Panc1 (cell line): ENCODE measurements around the gene KCNMA1.

Experiments
- CTCF ChIP-seq: fragments of 450-650 bp; IDR thresholded peaks from 2 replicates; pipeline ENCODE4 v1.5.1; 2017; ENCODE audit warnings: mild to moderate bottlenecking
- SIN3A ChIP-seq: IDR thresholded peaks from 2 replicates; pipeline ENCODE4 v1.6.1; 2012; ENCODE audit warnings: low read depth, mild to moderate bottlenecking, low read length, moderate library complexity, borderline replicate concordance; ENCODE audit not compliant: insufficient read depth
- TCF7L2 ChIP-seq: IDR thresholded peaks from 2 replicates; pipeline ENCODE4 v1.6.1; 2011; ENCODE audit warnings: mild to moderate bottlenecking, low read depth, low read length, inconsistent platforms
- TF ChIP-seq, protein P1 (sequence below), 2 experiments: IDR thresholded peaks; 2 replicates each; pipeline ENCODE4 v1.6.1; 2011 to 2012; ENCODE audit warnings: low read depth in 2 of 2, control low read depth in 1 of 2, low read length in 1 of 2, mild to moderate bottlenecking in 1 of 2, moderate library complexity in 1 of 2; ENCODE audit not compliant: insufficient read depth in 1 of 2

- no peak for TF ChIP-seq CTCF
- no peak for TF ChIP-seq TCF7L2
- TF ChIP-seq SIN3A, result no peak
- TF ChIP-seq, protein P1, sequence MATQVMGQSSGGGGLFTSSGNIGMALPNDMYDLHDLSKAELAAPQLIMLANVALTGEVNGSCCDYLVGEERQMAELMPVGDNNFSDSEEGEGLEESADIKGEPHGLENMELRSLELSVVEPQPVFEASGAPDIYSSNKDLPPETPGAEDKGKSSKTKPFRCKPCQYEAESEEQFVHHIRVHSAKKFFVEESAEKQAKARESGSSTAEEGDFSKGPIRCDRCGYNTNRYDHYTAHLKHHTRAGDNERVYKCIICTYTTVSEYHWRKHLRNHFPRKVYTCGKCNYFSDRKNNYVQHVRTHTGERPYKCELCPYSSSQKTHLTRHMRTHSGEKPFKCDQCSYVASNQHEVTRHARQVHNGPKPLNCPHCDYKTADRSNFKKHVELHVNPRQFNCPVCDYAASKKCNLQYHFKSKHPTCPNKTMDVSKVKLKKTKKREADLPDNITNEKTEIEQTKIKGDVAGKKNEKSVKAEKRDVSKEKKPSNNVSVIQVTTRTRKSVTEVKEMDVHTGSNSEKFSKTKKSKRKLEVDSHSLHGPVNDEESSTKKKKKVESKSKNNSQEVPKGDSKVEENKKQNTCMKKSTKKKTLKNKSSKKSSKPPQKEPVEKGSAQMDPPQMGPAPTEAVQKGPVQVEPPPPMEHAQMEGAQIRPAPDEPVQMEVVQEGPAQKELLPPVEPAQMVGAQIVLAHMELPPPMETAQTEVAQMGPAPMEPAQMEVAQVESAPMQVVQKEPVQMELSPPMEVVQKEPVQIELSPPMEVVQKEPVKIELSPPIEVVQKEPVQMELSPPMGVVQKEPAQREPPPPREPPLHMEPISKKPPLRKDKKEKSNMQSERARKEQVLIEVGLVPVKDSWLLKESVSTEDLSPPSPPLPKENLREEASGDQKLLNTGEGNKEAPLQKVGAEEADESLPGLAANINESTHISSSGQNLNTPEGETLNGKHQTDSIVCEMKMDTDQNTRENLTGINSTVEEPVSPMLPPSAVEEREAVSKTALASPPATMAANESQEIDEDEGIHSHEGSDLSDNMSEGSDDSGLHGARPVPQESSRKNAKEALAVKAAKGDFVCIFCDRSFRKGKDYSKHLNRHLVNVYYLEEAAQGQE (IDR thresholded peaks at IDR 0.05; ENCODE audit: insufficient read depth in 1 of 2, low read depth in 2 of 2, low read length in 1 of 2), result no peak
Observed at GRCh38 chr10:77357185-77357584, 280.4 kb downstream of the KCNMA1 start.
